GM12878 (cell line): Measurements from ENCODE around the gene UBXN4. TPM values are rescaled to one million over a fixed set of nuclear protein-coding genes. Genes with fewer than 3 reads are reported as not detected.

Source experiments
- ASH2L ChIP-seq: fragments of 300-600, 200-600 bp; sonication (generic); IDR thresholded peaks from 2 replicates; pipeline ENCODE4 v1.6.1; 2017; ENCODE audit warnings: low read depth, mild to moderate bottlenecking, borderline replicate concordance
- BCL11A ChIP-seq: IDR thresholded peaks from 2 replicates; pipeline ENCODE4 v1.6.1; 2011; ENCODE audit warnings: low read depth, low read length
- E2F4 ChIP-seq: IDR thresholded peaks from 2 replicates; pipeline ENCODE4 v1.6.1; 2012; ENCODE audit warnings: low read depth, low read length, improper control_type of control experiment
- E2F8 ChIP-seq: fragments of 450-650 bp; IDR thresholded peaks from 2 replicates; pipeline ENCODE4 v1.6.1; 2018; ENCODE audit warnings: mild to moderate bottlenecking, low read depth, moderate library complexity; ENCODE audit not compliant: partially characterized antibody
- FOS ChIP-seq: IDR thresholded peaks from 3 replicates; pipeline ENCODE4 v1.6.1; 2011; ENCODE audit warnings: borderline replicate concordance; ENCODE audit not compliant: insufficient read length; ENCODE audit errors: extremely low read depth
- HDGF ChIP-seq: fragments of 450-650 bp; IDR thresholded peaks from 2 replicates; pipeline ENCODE4 v1.6.1; 2016; ENCODE audit warnings: antibody characterized with exemption
- IRF3 ChIP-seq: fragments of 450-650 bp; IDR thresholded peaks from 2 replicates; pipeline ENCODE4 v1.6.1; 2014; ENCODE audit warnings: mild to moderate bottlenecking
- MEF2A ChIP-seq: IDR thresholded peaks from 2 replicates; pipeline ENCODE4 v1.6.1; 2011; ENCODE audit warnings: low read depth, mild to moderate bottlenecking, low read length, moderate library complexity; ENCODE audit not compliant: insufficient read depth
- NFYA ChIP-seq: IDR thresholded peaks from 2 replicates; pipeline ENCODE4 v1.6.1; 2011; ENCODE audit warnings: low read depth, mild to moderate bottlenecking, low read length, improper control_type of control experiment, borderline replicate concordance
- PBX3 ChIP-seq: IDR thresholded peaks from 2 replicates; pipeline ENCODE4 v1.6.1; 2011; ENCODE audit warnings: mild to moderate bottlenecking, low read depth, low read length, moderate library complexity; ENCODE audit not compliant: insufficient replicate concordance
- POLR2AphosphoS5 ChIP-seq: IDR thresholded peaks from 2 replicates; pipeline ENCODE4 v1.6.1; 2011; ENCODE audit warnings: mild to moderate bottlenecking, low read length, inconsistent platforms
- RELB ChIP-seq: fragments of 450-650 bp; IDR thresholded peaks from 2 replicates; pipeline ENCODE4 v1.6.1; 2017; ENCODE audit warnings: low read depth, mild to moderate bottlenecking, moderate library complexity
- RUNX3 ChIP-seq: IDR thresholded peaks from 2 replicates; pipeline ENCODE4 v1.6.1; 2012; ENCODE audit warnings: low read length, inconsistent platforms
- STAT1 ChIP-seq: fragments of 450-650 bp; conservative IDR thresholded peaks from 2 replicates; pipeline ENCODE4 v1.6.1; 2014; ENCODE audit warnings: antibody characterized with exemption, mild to moderate bottlenecking
- TAF1 ChIP-seq: IDR thresholded peaks from 2 replicates; pipeline ENCODE4 v1.6.1; 2011; ENCODE audit warnings: mild to moderate bottlenecking, low read depth, low read length, borderline replicate concordance
- ZNF274 ChIP-seq: IDR thresholded peaks from one replicate; pipeline ENCODE4 v1.8.0; 2011; ENCODE audit not compliant: insufficient read length, insufficient read depth
- ZNF622 ChIP-seq: fragments of 450-650 bp; IDR thresholded peaks from 2 replicates; pipeline ENCODE4 v1.6.1; 2017; ENCODE audit warnings: mild to moderate bottlenecking, inconsistent platforms
- polyA plus RNA-seq, 11 experiments: library from polyadenylated mRNA; depleted of rRNA in 4 of 11; unstranded in 6 of 11; stranded (reverse) in 5 of 11; fragments of >200 nt; fragmentation: Nextera tagmentation in 4 of 11; fragmentation: Illumina TruSeq in 1 of 11; extraction: Ambion mirVana in 4 of 11; extraction: Trizol in 1 of 11; gene quantifications; 1 replicate in 1 of 11; 2 replicates in 10 of 11; pipeline versions ENCODE4 v1.2.1 to v1.2.3, GENCODE V29; 2011 to 2016; ENCODE audit warnings: inconsistent platforms in 2 of 11, missing spikeins in 2 of 11, low read depth in 1 of 11
- total RNA-seq, 4 experiments: library from RNA; depleted of rRNA in 3 of 4; stranded (reverse); fragments of >200 nt in 3 of 4; fragmentation: Illumina TruSeq in 1 of 4; extraction: Trizol in 1 of 4; gene quantifications; 2 replicates each; pipeline versions ENCODE4 v1.2.1 to v1.2.3, GENCODE V29; 2013 to 2021

The UBXN4 gene
- total and polyA plus RNA-seq, 10 of the 15 experiments (the other 5 are each of a cell fraction or from before 2014, with no cell fraction given) = 52.6 to 133 (median 71.9) TPM

GRCh38 chr2:135741395-135742324, at the start of gene UBXN4 (continued):
- TF ChIP-seq STAT1 (no peak), HDGF (peak; percentile 92), BCL11A (no peak), PBX3 (peak; percentile 15), MEF2A (no peak), E2F8 (no peak), ASH2L (peak; percentile 80), RUNX3 (peak; percentile 73; the same call in 1 of the 2 replicates), E2F4 (0 out of 2 replicates have a peak, but pooled peaks have one; percentile 29), FOS (no peak), POLR2AphosphoS5 (peak; percentile 90), ZNF274 (no peak), RELB (0 out of 2 replicates have a peak, but pooled peaks have one; percentile 46), TAF1 (peak; percentile 79), IRF3 (no peak), NFYA (no peak), ZNF622 (no peak)
